ENCODE results near the gene MLIP.

MLIP gene

GRCh38 chr6:54140811-54141210, 29.6 kb downstream of the MLIP start:
- no peak overlapping the region for H3K27ac ChIP-seq
- TF ChIP-seq ZFX (IDR thresholded peaks at IDR 0.05) (no peak), CTCF (conservative IDR thresholded peaks at IDR 0.05) (no peak)

- no peak overlapping the region for H3K27ac ChIP-seq
- TF ChIP-seq ZFX (IDR thresholded peaks at IDR 0.05) (no peak), CTCF (conservative IDR thresholded peaks at IDR 0.05) (no peak)
Observed at GRCh38 chr6:54142889-54143519, 31.8 kb downstream of the MLIP start.

GRCh38 chr6:54151861-54152260, 40.6 kb downstream of the MLIP start:
- TF ChIP-seq CTCF (conservative IDR thresholded peaks at IDR 0.05) (no peak), ZFX (IDR thresholded peaks at IDR 0.05) (no peak)
- H3K27ac ChIP-seq: no peak overlapping the region

- TF ChIP-seq CTCF (conservative IDR thresholded peaks at IDR 0.05) (no peak), ZFX (IDR thresholded peaks at IDR 0.05) (no peak)
- H3K27ac ChIP-seq: no peak overlapping the region
Observed at GRCh38 chr6:54156650-54157250, 45.5 kb downstream of the MLIP start.

- H3K27ac ChIP-seq: no peak overlapping the region
- TF ChIP-seq CTCF (conservative IDR thresholded peaks at IDR 0.05) (no peak), ZFX (IDR thresholded peaks at IDR 0.05) (no peak)
Observed at GRCh38 chr6:54157405-54157804, 46.2 kb downstream of the MLIP start.

GRCh38 chr6:54173089-54173488, 61.8 kb downstream of the MLIP start:
- TF ChIP-seq CTCF (conservative IDR thresholded peaks at IDR 0.05): no peak
- TF ChIP-seq ZFX (IDR thresholded peaks at IDR 0.05): no peak
- H3K27ac ChIP-seq: no peak overlapping the region

GRCh38 chr6:54179152-54179551, 67.9 kb downstream of the MLIP start:
- H3K27ac ChIP-seq: no peak overlapping the region
- TF ChIP-seq CTCF (conservative IDR thresholded peaks at IDR 0.05) (no peak), ZFX (IDR thresholded peaks at IDR 0.05) (no peak)
